ENCODE measurements around the gene SREBF2. TPM values are rescaled to one million over a fixed set of nuclear protein-coding genes. Genes with fewer than 3 reads are reported as not detected.

SREBF2 gene
- total and polyA plus RNA-seq, 4 donors: 68.1 to 155 (median 75.9) TPM

GRCh38 chr22:41870786-41871185 lies 37.9 kb downstream of the SREBF2 start:
- ATAC-seq (ENCODE audit: insufficient read depth, low FRiP score) (no peak), DNase-seq (no peak)
- Histone ChIP-seq H3K4me1 (ENCODE audit: control insufficient read depth in 5 of 5, insufficient read depth in 5 of 5, low read length in 5 of 5) (no peaks in the 10 kb centered on the region), H3K9ac (ENCODE audit: insufficient read depth in 1 of 2, low read length in 2 of 2) (no peak overlapping the region), H3K36me3 (ENCODE audit: control insufficient read depth in 4 of 4, insufficient read depth in 4 of 4, low read length in 4 of 4) (peaks cover 21 to 42% (median 28%) of the 10 kb centered on the region in 4 donors), H3K27me3 (ENCODE audit: control insufficient read depth in 3 of 3, insufficient read depth in 3 of 3, low read length in 2 of 3) (no peaks in the 10 kb centered on the region), H3K27ac (ENCODE audit: low read depth in 1 of 2, low read length in 1 of 2) (no peak overlapping the region), H3K9me3 (ENCODE audit: control insufficient read depth in 4 of 4, insufficient read depth in 3 of 4, low read length in 3 of 4) (no peaks in the 10 kb centered on the region), H3K4me3 (no peak overlapping the region)
- TF ChIP-seq CTCF (IDR thresholded peaks at IDR 0.05; ENCODE audit: control extremely low read depth, extremely low read depth): no peak
- WGBS, 2 donors: 86 to 89% methylated on average over 4 of the region's 4 CpGs

GRCh38 chr22:41873391-41873790 lies 40.5 kb downstream of the SREBF2 start:
- Histone ChIP-seq H3K36me3 (ENCODE audit: control insufficient read depth in 4 of 4, insufficient read depth in 4 of 4, low read length in 4 of 4) (peaks cover 19 to 45% (median 33%) of the 10 kb centered on the region in 4 donors), H3K4me1 (ENCODE audit: control insufficient read depth in 5 of 5, insufficient read depth in 5 of 5, low read length in 5 of 5) (no peaks in the 10 kb centered on the region), H3K9ac (ENCODE audit: insufficient read depth in 1 of 2, low read length in 2 of 2) (no peak overlapping the region), H3K27ac (ENCODE audit: low read depth in 1 of 2, low read length in 1 of 2) (peak overlapping the region in 1 of 2 donors; percentile 67), H3K4me3 (no peak overlapping the region), H3K27me3 (ENCODE audit: control insufficient read depth in 3 of 3, insufficient read depth in 3 of 3, low read length in 2 of 3) (no peaks in the 10 kb centered on the region), H3K9me3 (ENCODE audit: control insufficient read depth in 4 of 4, insufficient read depth in 3 of 4, low read length in 3 of 4) (no peaks in the 10 kb centered on the region)
- 70 to 81% methylated on average over 5 of the region's 5 CpGs for WGBS, 2 donors
- ATAC-seq (ENCODE audit: insufficient read depth, low FRiP score) (no peak), DNase-seq (no peak)
- TF ChIP-seq CTCF (IDR thresholded peaks at IDR 0.05; ENCODE audit: control extremely low read depth, extremely low read depth): no peak

GRCh38 chr22:41874090-41874489 lies 41.2 kb downstream of the SREBF2 start:
- no peak for TF ChIP-seq CTCF (IDR thresholded peaks at IDR 0.05; ENCODE audit: control extremely low read depth, extremely low read depth)
- H3K9ac ChIP-seq (ENCODE audit: insufficient read depth in 1 of 2, low read length in 2 of 2): no peak overlapping the region
- H3K36me3 ChIP-seq (ENCODE audit: control insufficient read depth in 4 of 4, insufficient read depth in 4 of 4, low read length in 4 of 4): peaks cover 24 to 46% (median 29%) of the 10 kb centered on the region in 4 donors
- H3K9me3 ChIP-seq (ENCODE audit: control insufficient read depth in 4 of 4, insufficient read depth in 3 of 4, low read length in 3 of 4): no peaks in the 10 kb centered on the region
- H3K27ac ChIP-seq (ENCODE audit: low read depth in 1 of 2, low read length in 1 of 2): peak overlapping the region in 1 of 2 donors; percentile 67
- no peaks in the 10 kb centered on the region for H3K4me1 ChIP-seq (ENCODE audit: control insufficient read depth in 5 of 5, insufficient read depth in 5 of 5, low read length in 5 of 5)
- H3K4me3 ChIP-seq: no peak overlapping the region
- H3K27me3 ChIP-seq (ENCODE audit: control insufficient read depth in 3 of 3, insufficient read depth in 3 of 3, low read length in 2 of 3): no peaks in the 10 kb centered on the region
- DNase-seq (no peak), ATAC-seq (ENCODE audit: insufficient read depth, low FRiP score) (no peak)
- 93 to 96% methylated on average over 2 of the region's 2 CpGs for WGBS, 2 donors
